Small intestine (tissue), 7 donors: Measurements from ENCODE around the gene POGLUT3. TPM values are rescaled to one million over a fixed set of nuclear protein-coding genes. Genes with fewer than 3 reads are reported as not detected.

ENCODE experiments used
- DNase-seq, 2 donors: peaks; one replicate each; pipeline versions ENCODE4 v3.0.0 to v3.0.0-alpha.2; 2013
- FAIRE-seq: peaks from 2 replicates; lab custom pipeline; 2012; peaks lifted over from hg19 to GRCh38; lab: Jason Lieb, UNC
- H3K27ac ChIP-seq, 3 donors: one replicate each; pipeline ENCODE4 v1.5.1; 2013; ENCODE audit warnings: low read length in 2 of 3, mild to moderate bottlenecking in 2 of 3, control low read depth in 1 of 3, inconsistent platforms in 1 of 3, low read depth in 1 of 3, moderate library complexity in 1 of 3
- H3K27me3 ChIP-seq, 3 donors: one replicate each; pipeline ENCODE4 v1.6.1; 2013; ENCODE audit warnings: low read length in 3 of 3, inconsistent platforms in 1 of 3; ENCODE audit not compliant: control insufficient read depth in 3 of 3, insufficient read depth in 3 of 3
- H3K36me3 ChIP-seq, 3 donors: one replicate each; pipeline ENCODE4 v1.6.1; 2013; ENCODE audit warnings: low read length in 3 of 3, inconsistent platforms in 1 of 3, low read depth in 1 of 3, mild to moderate bottlenecking in 1 of 3, moderate library complexity in 1 of 3; ENCODE audit not compliant: control insufficient read depth in 3 of 3, insufficient read depth in 2 of 3
- H3K4me1 ChIP-seq, 3 donors: one replicate each; pipeline ENCODE4 v1.6.1; 2013; ENCODE audit warnings: low read length in 2 of 3, inconsistent platforms in 1 of 3, low read depth in 1 of 3, mild to moderate bottlenecking in 1 of 3, moderate library complexity in 1 of 3; ENCODE audit not compliant: control insufficient read depth in 3 of 3, insufficient read depth in 2 of 3
- H3K4me3 ChIP-seq, 3 donors: one replicate each; pipeline ENCODE4 v1.5.1; 2013; ENCODE audit warnings: low read length in 3 of 3, control low read depth in 1 of 3, inconsistent platforms in 1 of 3, low read depth in 1 of 3, mild to moderate bottlenecking in 1 of 3, moderate library complexity in 1 of 3
- H3K9me3 ChIP-seq, 2 donors: one replicate each; pipeline ENCODE4 v1.6.1; 2013; ENCODE audit warnings: low read depth in 1 of 2, low read length in 1 of 2; ENCODE audit not compliant: control insufficient read depth in 2 of 2, insufficient read depth in 1 of 2
- WGBS, 3 donors: extraction: QIAGEN DNeasy Blood & Tissue Kit; methylation state at CpG; one replicate each; pipeline ENCODE4 v1.1.7; 2013; 5-methylcytosine and 5-hydroxymethylcytosine counted together
- polyA plus RNA-seq, 4 donors: library from polyadenylated mRNA; stranded (reverse) in 3 of 4; unstranded in 1 of 4; fragments of 200-250 nt in 3 of 4; fragments of 120-200 nt in 1 of 4; gene quantifications; one replicate each; pipeline versions ENCODE4 v1.2.1 to v1.2.3, GENCODE V29; 2013
- donor health status: healthy with polysubstance abuse.
- donor health status: control.
- donor health status: control.
- donor health status: Bipolar disorder and iron deficiency.
- donor health status: healthy.

Gene POGLUT3
- polyA plus RNA-seq, 4 donors: 0.89 to 15.9 (median 6.4) TPM

GRCh38 chr11:108497317-108498045 lies 703 bp downstream of the POGLUT3 start:
- Histone ChIP-seq H3K9me3 (no peaks in the 10 kb centered on the region), H3K36me3 (no peaks in the 10 kb centered on the region), H3K27me3 (no peaks in the 10 kb centered on the region), H3K4me3 (peak overlapping the region; percentile 65 to 71 (median 68)), H3K27ac (peak overlapping the region; percentile 91 to 97 (median 92)), H3K4me1 (peaks cover 3 to 8% (median 8%) of the 10 kb centered on the region in 3 donors)
- FAIRE-seq: no peak
- 1% methylated on average over 30 of the region's 30 CpGs for WGBS, 3 donors
- DNase-seq: peak; percentile 93 to 94

- H3K4me3 ChIP-seq: peak overlapping the region in 2 of 3 donors; percentile 68 to 71
- peak in 1 of 2 donors; percentile 22 for DNase-seq
- H3K4me1 ChIP-seq: peaks cover 3 to 8% (median 8%) of the 10 kb centered on the region in 3 donors
- FAIRE-seq: no peak
- H3K36me3 ChIP-seq: no peaks in the 10 kb centered on the region
- peak overlapping the region; percentile 91 to 97 (median 92) for H3K27ac ChIP-seq
- H3K27me3 ChIP-seq: no peaks in the 10 kb centered on the region
- 74 to 87% (median 80%) methylated on average over 7 of the region's 7 CpGs for WGBS, 3 donors
- no peaks in the 10 kb centered on the region for H3K9me3 ChIP-seq
These were observed 1.4 kb downstream of the POGLUT3 start for GRCh38 chr11:108496643-108497256.

GRCh38 chr11:108495326-108495725 lies 2.9 kb downstream of the POGLUT3 start:
- Histone ChIP-seq H3K9me3 (no peaks in the 10 kb centered on the region), H3K27me3 (no peaks in the 10 kb centered on the region), H3K36me3 (peaks cover 0 to under 1% (median 0%) of the 10 kb centered on the region in 3 donors), H3K4me1 (peaks cover 3 to 8% (median 8%) of the 10 kb centered on the region in 3 donors), H3K4me3 (no peak overlapping the region), H3K27ac (no peak overlapping the region)
- DNase-seq (no peak), FAIRE-seq (no peak)
- WGBS, 3 donors: 91 to 98% (median 95%) methylated on average over 3 of the region's 3 CpGs

- peaks cover 0 to 8% (median 4%) of the 10 kb centered on the region in 3 donors for H3K36me3 ChIP-seq
- FAIRE-seq (no peak), DNase-seq (peak in 1 of 2 donors; percentile 22)
- no peaks in the 10 kb centered on the region for H3K9me3 ChIP-seq
- H3K4me1 ChIP-seq: peaks cover 3 to 8% (median 8%) of the 10 kb centered on the region in 3 donors
- H3K27ac ChIP-seq: no peak overlapping the region
- H3K4me3 ChIP-seq: no peak overlapping the region
- 16 to 46% (median 31%) methylated on average over 6 of the region's 6 CpGs for WGBS, 3 donors
- H3K27me3 ChIP-seq: no peaks in the 10 kb centered on the region
These were observed 4.0 kb downstream of the POGLUT3 start for GRCh38 chr11:108494182-108494581.

GRCh38 chr11:108491936-108492335 lies 6.2 kb downstream of the POGLUT3 start:
- Histone ChIP-seq H3K4me1 (peaks cover 3 to 6% (median 4%) of the 10 kb centered on the region in 3 donors), H3K9me3 (no peaks in the 10 kb centered on the region), H3K27ac (no peak overlapping the region), H3K27me3 (no peaks in the 10 kb centered on the region), H3K4me3 (no peak overlapping the region), H3K36me3 (peaks cover 0 to 12% (median 4%) of the 10 kb centered on the region in 3 donors)
- no peak for FAIRE-seq
- DNase-seq: no peak
- WGBS, 3 donors: 87 to 96% (median 93%) methylated on average over 3 of the region's 3 CpGs

GRCh38 chr11:108486828-108487227 lies 11.4 kb downstream of the POGLUT3 start:
- WGBS, 3 donors: 93 to 94% (median 93%) methylated on average over 3 of the region's 3 CpGs
- H3K36me3 ChIP-seq: peaks cover 1 to 19% (median 4%) of the 10 kb centered on the region in 3 donors

GRCh38 chr11:108486331-108486730 lies 11.9 kb downstream of the POGLUT3 start:
- FAIRE-seq (no peak), DNase-seq (no peak)
- Histone ChIP-seq H3K27me3 (no peaks in the 10 kb centered on the region), H3K9me3 (no peaks in the 10 kb centered on the region), H3K27ac (no peak overlapping the region), H3K4me3 (no peak overlapping the region), H3K4me1 (no peaks in the 10 kb centered on the region), H3K36me3 (peaks cover 1 to 19% (median 4%) of the 10 kb centered on the region in 3 donors)
- 94 to 99% (median 97%) methylated on average over 3 of the region's 3 CpGs for WGBS, 3 donors

More at GRCh38 chr11:108486828-108487227, 11.4 kb downstream of the POGLUT3 start:
- no peaks in the 10 kb centered on the region for H3K27me3 ChIP-seq
- H3K9me3 ChIP-seq: no peaks in the 10 kb centered on the region
- DNase-seq (no peak), FAIRE-seq (no peak)
- no peak overlapping the region for H3K4me3 ChIP-seq
- H3K4me1 ChIP-seq: no peaks in the 10 kb centered on the region
- no peak overlapping the region for H3K27ac ChIP-seq

GRCh38 chr11:108483163-108483562 lies 15.0 kb downstream of the POGLUT3 start:
- H3K27me3 ChIP-seq: no peaks in the 10 kb centered on the region
- H3K4me3 ChIP-seq: no peak overlapping the region
- FAIRE-seq (no peak), DNase-seq (no peak)
- H3K4me1 ChIP-seq: no peaks in the 10 kb centered on the region
- no peak overlapping the region for H3K27ac ChIP-seq
- H3K9me3 ChIP-seq: no peaks in the 10 kb centered on the region
- H3K36me3 ChIP-seq: peaks cover 1 to 9% (median 2%) of the 10 kb centered on the region in 3 donors
